Measurements from ENCODE around the gene MCC. TPM values are rescaled to one million over a fixed set of nuclear protein-coding genes. Genes with fewer than 3 reads are reported as not detected.
A peak's percentile ranks its signal among the peaks of the same experiment; 100 is the strongest.

MCC gene
- total RNA-seq, 4 donors from 2014 or later = 17.0 to 24.8 (median 21.0) TPM

DNA sequence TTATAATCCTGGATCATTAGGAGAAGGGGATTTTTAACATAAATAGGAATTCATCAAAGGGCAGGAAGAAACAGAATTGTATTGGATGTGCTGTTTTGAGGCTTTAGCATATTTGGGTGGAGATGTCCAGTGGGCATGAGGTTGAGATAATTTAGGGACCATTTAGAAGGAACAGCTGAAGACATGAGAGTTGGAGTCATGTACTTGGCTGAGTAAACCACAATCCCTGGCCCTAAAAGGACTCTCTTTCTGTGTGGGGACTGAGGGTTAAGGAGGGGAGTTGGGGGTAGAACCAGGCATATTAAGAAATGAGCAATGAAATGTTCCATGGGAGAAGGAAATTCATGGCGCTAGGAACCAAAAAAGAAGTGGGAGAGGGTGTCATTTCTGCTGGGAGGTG lies 450.1 kb downstream of the MCC start:
- Histone ChIP-seq H3K4me1 (peaks cover 0 to 2% (median under 1%) of the 10 kb centered on the region in 4 donors), H3K27ac (replicated peaks in 1 of 4) (no peak overlapping the region), H3K4me3 (no peak overlapping the region), H3K9me3 (no peaks in the 10 kb centered on the region), H3K36me3 (peaks cover 0 to 75% (median 25%) of the 10 kb centered on the region in 4 donors), H3K27me3 (no peaks in the 10 kb centered on the region)
- intact Hi-C loops (cut with DNase I) = no loop called here
- TF ChIP-seq POLR2AphosphoS5 (IDR thresholded peaks at IDR 0.05) (no peak), POLR2A (IDR thresholded peaks at IDR 0.05; ENCODE audit: low read depth) (no peak), EP300 (IDR thresholded peaks at IDR 0.05) (no peak)
- TF ChIP-seq, protein P1, sequence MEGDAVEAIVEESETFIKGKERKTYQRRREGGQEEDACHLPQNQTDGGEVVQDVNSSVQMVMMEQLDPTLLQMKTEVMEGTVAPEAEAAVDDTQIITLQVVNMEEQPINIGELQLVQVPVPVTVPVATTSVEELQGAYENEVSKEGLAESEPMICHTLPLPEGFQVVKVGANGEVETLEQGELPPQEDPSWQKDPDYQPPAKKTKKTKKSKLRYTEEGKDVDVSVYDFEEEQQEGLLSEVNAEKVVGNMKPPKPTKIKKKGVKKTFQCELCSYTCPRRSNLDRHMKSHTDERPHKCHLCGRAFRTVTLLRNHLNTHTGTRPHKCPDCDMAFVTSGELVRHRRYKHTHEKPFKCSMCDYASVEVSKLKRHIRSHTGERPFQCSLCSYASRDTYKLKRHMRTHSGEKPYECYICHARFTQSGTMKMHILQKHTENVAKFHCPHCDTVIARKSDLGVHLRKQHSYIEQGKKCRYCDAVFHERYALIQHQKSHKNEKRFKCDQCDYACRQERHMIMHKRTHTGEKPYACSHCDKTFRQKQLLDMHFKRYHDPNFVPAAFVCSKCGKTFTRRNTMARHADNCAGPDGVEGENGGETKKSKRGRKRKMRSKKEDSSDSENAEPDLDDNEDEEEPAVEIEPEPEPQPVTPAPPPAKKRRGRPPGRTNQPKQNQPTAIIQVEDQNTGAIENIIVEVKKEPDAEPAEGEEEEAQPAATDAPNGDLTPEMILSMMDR (IDR thresholded peaks at IDR 0.05) = no peak
- WGBS = 97% methylated on average over 1 of the region's 1 CpG
- DNase-seq (ENCODE audit: extremely low spot score) = no peak

DNA sequence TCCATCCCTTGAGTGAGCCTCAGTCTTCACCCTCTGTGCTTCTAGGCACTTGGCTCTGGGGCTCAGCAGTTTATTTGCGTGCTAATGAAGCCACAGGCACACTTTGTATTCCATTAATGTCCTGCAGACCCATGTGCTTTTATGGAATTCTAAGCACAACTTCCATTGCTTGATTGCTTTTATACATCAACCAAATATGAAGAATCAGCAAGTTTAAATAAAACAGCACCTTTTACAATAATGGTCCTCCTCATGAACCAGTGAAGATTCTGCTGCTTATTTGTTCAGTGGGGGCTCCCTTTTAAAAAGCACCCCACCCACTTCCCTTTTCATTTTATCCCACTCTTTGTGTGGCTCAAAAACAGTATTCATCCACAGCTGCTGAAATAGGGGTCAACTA lies 451.4 kb downstream of the MCC start:
- Histone ChIP-seq H3K36me3 (peaks cover 0 to 65% (median 25%) of the 10 kb centered on the region in 4 donors), H3K27me3 (no peaks in the 10 kb centered on the region), H3K4me1 (peaks cover 8 to 11% (median 9%) of the 10 kb centered on the region in 4 donors), H3K9me3 (no peaks in the 10 kb centered on the region), H3K27ac (replicated peaks in 1 of 4) (no peak overlapping the region), H3K4me3 (no peak overlapping the region)
- TF ChIP-seq, protein P1 (IDR thresholded peaks at IDR 0.05) = no peak
- TF ChIP-seq EP300 (IDR thresholded peaks at IDR 0.05) (no peak), POLR2AphosphoS5 (IDR thresholded peaks at IDR 0.05) (no peak), POLR2A (IDR thresholded peaks at IDR 0.05; ENCODE audit: low read depth) (no peak)
- WGBS = 94% methylated on average over 1 of the region's 1 CpG
- DNase-seq (ENCODE audit: extremely low spot score) = peak; percentile 47
- intact Hi-C loops (cut with DNase I) = no loop called here

DNA sequence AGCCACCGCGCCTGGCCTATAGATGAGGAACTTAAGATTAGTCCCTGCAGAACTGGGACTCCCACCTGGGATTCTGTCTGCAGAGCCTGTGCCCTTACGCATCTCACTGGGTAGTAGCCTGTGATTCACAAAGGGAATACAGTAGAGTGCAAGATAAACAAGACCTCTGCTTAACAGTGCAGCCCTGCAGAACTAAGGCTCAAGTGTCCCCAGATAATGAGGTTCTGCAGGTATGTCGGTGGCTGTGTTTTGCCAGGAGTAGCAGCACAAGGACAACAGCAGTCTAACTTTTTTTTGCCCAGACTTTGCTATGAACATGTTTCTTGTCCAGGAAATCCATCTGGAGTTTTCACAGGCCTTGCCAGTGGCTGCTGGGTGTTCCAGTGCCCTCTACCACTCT lies 451.9 kb downstream of the MCC start:
- Histone ChIP-seq H3K27me3 (no peaks in the 10 kb centered on the region), H3K9me3 (no peaks in the 10 kb centered on the region), H3K4me1 (peaks cover 8 to 14% (median 9%) of the 10 kb centered on the region in 4 donors), H3K4me3 (no peak overlapping the region), H3K36me3 (peaks cover 0 to 60% (median 25%) of the 10 kb centered on the region in 4 donors), H3K27ac (replicated peaks in 1 of 4) (no peak overlapping the region)
- intact Hi-C loops (cut with DNase I) = no loop called here
- DNase-seq (ENCODE audit: extremely low spot score) = peak; percentile 80
- TF ChIP-seq EP300 (IDR thresholded peaks at IDR 0.05) (no peak), POLR2AphosphoS5 (IDR thresholded peaks at IDR 0.05) (no peak), POLR2A (IDR thresholded peaks at IDR 0.05; ENCODE audit: low read depth) (no peak)
- TF ChIP-seq, protein P1 (IDR thresholded peaks at IDR 0.05) = no peak
- 98% methylated on average over 4 of the region's 4 CpGs for WGBS

DNA sequence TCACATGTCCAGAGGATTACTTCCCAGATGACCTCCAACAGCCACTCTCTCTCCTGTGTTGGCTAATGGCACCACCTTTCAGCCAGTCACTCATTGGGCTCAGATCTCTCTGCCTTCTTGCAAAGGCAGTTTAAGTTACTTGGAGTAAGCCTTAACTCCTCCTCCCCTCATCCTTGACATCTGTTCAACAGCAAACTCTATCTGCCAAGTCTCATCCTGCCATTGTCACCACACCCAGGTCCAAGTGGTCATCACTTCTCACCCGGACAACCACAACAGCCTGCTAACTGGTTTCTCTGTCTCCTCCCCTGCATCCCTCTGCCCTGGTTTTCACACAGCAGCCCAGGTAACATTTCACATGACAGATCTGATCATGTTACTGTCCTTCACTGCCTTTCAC lies 453.2 kb downstream of the MCC start:
- TF ChIP-seq, protein P1 (IDR thresholded peaks at IDR 0.05) = no peak
- TF ChIP-seq POLR2AphosphoS5 (IDR thresholded peaks at IDR 0.05) = no peak
- no peak for TF ChIP-seq EP300 (IDR thresholded peaks at IDR 0.05)
- TF ChIP-seq POLR2A (IDR thresholded peaks at IDR 0.05; ENCODE audit: low read depth) = no peak

More for the DNA sequence above, 453.2 kb downstream of the MCC start:
- no peaks in the 10 kb centered on the region for H3K27me3 ChIP-seq
- intact Hi-C loops (cut with DNase I) = no loop called here
- no peak overlapping the region for H3K4me3 ChIP-seq
- H3K36me3 ChIP-seq = peaks cover 0 to 49% (median 20%) of the 10 kb centered on the region in 4 donors
- peaks cover 8 to 14% (median 9%) of the 10 kb centered on the region in 4 donors for H3K4me1 ChIP-seq
- peak; percentile 70 for DNase-seq (ENCODE audit: extremely low spot score)
- H3K9me3 ChIP-seq = no peaks in the 10 kb centered on the region
- WGBS = 69% methylated on average over 1 of the region's 1 CpG
- H3K27ac ChIP-seq (replicated peaks in 1 of 4) = no peak overlapping the region
